H1 (cell line): ENCODE measurements around the gene SVIP. TPM values are rescaled to one million over a fixed set of nuclear protein-coding genes. Genes with fewer than 3 reads are reported as not detected.

ENCODE experiments used
- BACH1 ChIP-seq: IDR thresholded peaks from 2 replicates; pipeline ENCODE4 v1.6.1; 2012; ENCODE audit warnings: low read length, improper control_type of control experiment
- BCL11A ChIP-seq, 2 experiments: IDR thresholded peaks; one replicate each; pipeline ENCODE4 v1.6.1; 2011; ENCODE audit warnings: low read depth in 2 of 2, low read length in 2 of 2, mild to moderate bottlenecking in 2 of 2
- HDAC2 ChIP-seq, 2 experiments: fragments of 300-600 bp in 1 of 2; sonication (generic) in 1 of 2; IDR thresholded peaks; 2 replicates each; pipeline ENCODE4 v1.6.1; 2011 to 2012; ENCODE audit warnings: low read depth in 2 of 2, low read length in 2 of 2, mild to moderate bottlenecking in 2 of 2, moderate library complexity in 2 of 2, borderline replicate concordance in 1 of 2, inconsistent platforms in 1 of 2
- JUND ChIP-seq: IDR thresholded peaks from 2 replicates; pipeline ENCODE4 v1.6.1; 2011; ENCODE audit warnings: mild to moderate bottlenecking, improper control_type of control experiment, low read length
- SIN3A ChIP-seq, 2 experiments: IDR thresholded peaks in 1 of 2; conservative IDR thresholded peaks in 1 of 2; 2 replicates each; pipeline ENCODE4 v1.6.1; 2011 to 2012; ENCODE audit warnings: low read length in 2 of 2, improper control_type of control experiment in 1 of 2, low read depth in 1 of 2, mild to moderate bottlenecking in 1 of 2
- SIRT6 ChIP-seq: IDR thresholded peaks from one replicate; pipeline ENCODE4 v1.7.1; 2012; ENCODE audit warnings: low read length, inconsistent platforms
- ZNF274 ChIP-seq: IDR thresholded peaks from 2 replicates; pipeline ENCODE4 v1.7.0; 2012; ENCODE audit warnings: low read length, borderline replicate concordance; ENCODE audit errors: extremely low read depth
- polyA plus RNA-seq, 7 experiments: library from polyadenylated mRNA; depleted of rRNA in 3 of 7; stranded (reverse) in 5 of 7; unstranded in 2 of 7; fragments of >200 nt in 5 of 7; fragments of 200-250 nt in 2 of 7; gene quantifications; 1 replicate in 5 of 7; 2 replicates in 1 of 7; 4 replicates in 1 of 7; pipeline versions ENCODE4 v1.2.1 to v1.2.3, GENCODE V29; 2011 to 2013; ENCODE audit warnings: missing spikeins in 2 of 7, mixed read lengths in 2 of 7
- total RNA-seq: library from RNA; stranded (reverse); fragmentation: NEBNext Ultra II Directional; extraction: Animal tissue kit (Norgen Biotek cat#: 25700); gene quantifications from 2 replicates; pipeline ENCODE4 v1.2.1, GENCODE V29; 2021
- TF ChIP-seq, protein P1 (sequence below), 3 experiments: IDR thresholded peaks; 1 replicate in 2 of 3; 2 replicates in 1 of 3; pipeline versions ENCODE4 v1.5.1 to v1.6.1; 2011; ENCODE audit warnings: low read length in 3 of 3, mild to moderate bottlenecking in 3 of 3, inconsistent platforms in 2 of 3, low read depth in 1 of 3, moderate library complexity in 1 of 3; ENCODE audit not compliant: insufficient read depth in 1 of 3; ENCODE audit errors: control extremely low read depth in 1 of 3

The SVIP gene
- total and polyA plus RNA-seq, 2 of the 8 experiments (the other 6 are each of a cell fraction or from before 2014, with no cell fraction given) = 1.2 to 11.4 TPM

GRCh38 chr11:22832315-22833015 is 2.9 kb upstream of the SVIP start (continued):
- TF ChIP-seq SIN3A (conservative IDR thresholded peaks at IDR 0.05 in 1 of 2, IDR thresholded peaks at IDR 0.05 in 1 of 2; ENCODE audit: low read depth in 1 of 2, low read length in 2 of 2) = no peak
- no peak for TF ChIP-seq HDAC2 (IDR thresholded peaks at IDR 0.05; ENCODE audit: borderline replicate concordance in 1 of 2, low read depth in 2 of 2, low read length in 2 of 2)
- no peak for TF ChIP-seq SIRT6
- no peak for TF ChIP-seq ZNF274
- no peak for TF ChIP-seq BCL11A (IDR thresholded peaks at IDR 0.05; ENCODE audit: low read depth in 2 of 2, low read length in 2 of 2)
- no peak for TF ChIP-seq BACH1
- TF ChIP-seq, protein P1, sequence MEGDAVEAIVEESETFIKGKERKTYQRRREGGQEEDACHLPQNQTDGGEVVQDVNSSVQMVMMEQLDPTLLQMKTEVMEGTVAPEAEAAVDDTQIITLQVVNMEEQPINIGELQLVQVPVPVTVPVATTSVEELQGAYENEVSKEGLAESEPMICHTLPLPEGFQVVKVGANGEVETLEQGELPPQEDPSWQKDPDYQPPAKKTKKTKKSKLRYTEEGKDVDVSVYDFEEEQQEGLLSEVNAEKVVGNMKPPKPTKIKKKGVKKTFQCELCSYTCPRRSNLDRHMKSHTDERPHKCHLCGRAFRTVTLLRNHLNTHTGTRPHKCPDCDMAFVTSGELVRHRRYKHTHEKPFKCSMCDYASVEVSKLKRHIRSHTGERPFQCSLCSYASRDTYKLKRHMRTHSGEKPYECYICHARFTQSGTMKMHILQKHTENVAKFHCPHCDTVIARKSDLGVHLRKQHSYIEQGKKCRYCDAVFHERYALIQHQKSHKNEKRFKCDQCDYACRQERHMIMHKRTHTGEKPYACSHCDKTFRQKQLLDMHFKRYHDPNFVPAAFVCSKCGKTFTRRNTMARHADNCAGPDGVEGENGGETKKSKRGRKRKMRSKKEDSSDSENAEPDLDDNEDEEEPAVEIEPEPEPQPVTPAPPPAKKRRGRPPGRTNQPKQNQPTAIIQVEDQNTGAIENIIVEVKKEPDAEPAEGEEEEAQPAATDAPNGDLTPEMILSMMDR (IDR thresholded peaks at IDR 0.05; ENCODE audit: control extremely low read depth in 1 of 3, insufficient read depth in 1 of 3, low read depth in 1 of 3, low read length in 3 of 3) = no peak
- no peak for TF ChIP-seq JUND
- TF ChIP-seq, all 59 proteins: peak for 0
